Neuronal stem cell (in vitro differentiated cells): ENCODE measurements around the gene PDIA5.
"Not testable (repeated sequence)": the region's sequence is repeated elsewhere in the genome, so short reads cannot be mapped to it uniquely, and the experiment has no call there.

Experiments
- DNase-seq: peaks from one replicate; pipeline ENCODE4 v3.0.0-alpha.2; 2013; ENCODE audit warnings: low spot score
- H2AFZ ChIP-seq: one replicate; pipeline ENCODE4 v1.6.1; 2013; ENCODE audit warnings: mild to moderate bottlenecking, low read length, inconsistent platforms
- H2AK5ac ChIP-seq: 2 replicates; pipeline ENCODE4 v1.6.1; 2013; ENCODE audit warnings: low read depth, mild to moderate bottlenecking, inconsistent platforms, low read length, moderate library complexity, mixed read lengths
- H2BK120ac ChIP-seq: 2 replicates; pipeline ENCODE4 v1.6.1; 2013; ENCODE audit warnings: low read depth, mild to moderate bottlenecking, inconsistent platforms, low read length, moderate library complexity, mixed read lengths
- H2BK12ac ChIP-seq: one replicate; pipeline ENCODE4 v1.6.1; 2013; ENCODE audit warnings: low read length, inconsistent platforms
- H2BK15ac ChIP-seq: 2 replicates; pipeline ENCODE4 v1.6.1; 2013; ENCODE audit warnings: mild to moderate bottlenecking, low read length, inconsistent platforms, mixed read lengths
- H2BK5ac ChIP-seq: one replicate; pipeline ENCODE4 v1.6.1; 2013; ENCODE audit warnings: inconsistent platforms, mild to moderate bottlenecking, low read length, moderate library complexity
- H3K14ac ChIP-seq: one replicate; pipeline ENCODE4 v1.6.1; 2013; ENCODE audit warnings: low read length, inconsistent platforms
- H3K18ac ChIP-seq: 2 replicates; pipeline ENCODE4 v1.6.1; 2013; ENCODE audit warnings: low read length, inconsistent platforms
- H3K23ac ChIP-seq: 2 replicates; pipeline ENCODE4 v1.6.1; 2013; ENCODE audit warnings: low read depth, mild to moderate bottlenecking, mixed read lengths, low read length, inconsistent platforms; ENCODE audit not compliant: poor library complexity
- H3K27ac ChIP-seq: replicated peaks from 3 replicates; pipeline ENCODE4 v1.5.1; 2013; ENCODE audit warnings: low read length, inconsistent platforms
- H3K27me3 ChIP-seq, 3 experiments: 2 replicates each; pipeline ENCODE4 v1.6.1; 2013; ENCODE audit warnings: low read length in 3 of 3, mild to moderate bottlenecking in 2 of 3, inconsistent platforms in 1 of 3, low read depth in 1 of 3, mixed read lengths in 1 of 3, moderate library complexity in 1 of 3; ENCODE audit not compliant: control insufficient read depth in 3 of 3, insufficient read depth in 3 of 3
- H3K36me3 ChIP-seq, 2 donors: replicated peaks in 1 of 2; 2 replicates each; pipeline ENCODE4 v1.6.1; 2013; ENCODE audit warnings: low read length in 2 of 2; ENCODE audit not compliant: control insufficient read depth in 2 of 2, insufficient read depth in 2 of 2
- H3K4ac ChIP-seq: 2 replicates; pipeline ENCODE4 v1.6.1; 2013; ENCODE audit warnings: inconsistent platforms, mild to moderate bottlenecking, low read length, moderate library complexity
- H3K4me1 ChIP-seq, 2 donors: 1 replicate in 1 of 2; 2 replicates in 1 of 2; pipeline ENCODE4 v1.6.1; 2013; ENCODE audit warnings: low read length in 2 of 2, low read depth in 1 of 2; ENCODE audit not compliant: control insufficient read depth in 2 of 2, insufficient read depth in 1 of 2
- H3K4me2 ChIP-seq: one replicate; pipeline ENCODE4 v1.6.1; 2013; ENCODE audit warnings: mild to moderate bottlenecking, low read length, inconsistent platforms; ENCODE audit not compliant: insufficient read depth, poor library complexity, severe bottlenecking
- H3K4me3 ChIP-seq, 2 donors: 2 replicates each; pipeline ENCODE4 v1.5.1; 2013; ENCODE audit warnings: low read length in 2 of 2, mild to moderate bottlenecking in 2 of 2, inconsistent platforms in 1 of 2, moderate library complexity in 1 of 2
- H3K79me1 ChIP-seq: one replicate; pipeline ENCODE4 v1.6.1; 2013; ENCODE audit warnings: low read depth, mild to moderate bottlenecking, inconsistent platforms, low read length, moderate library complexity
- H3K9ac ChIP-seq: one replicate; pipeline ENCODE4 v1.6.1; 2013; ENCODE audit warnings: mild to moderate bottlenecking, low read depth, low read length, inconsistent platforms; ENCODE audit not compliant: poor library complexity
- H3K9me3 ChIP-seq, 2 donors: replicated peaks in 1 of 2; 2 replicates each; pipeline versions ENCODE3 to v1.6.1; 2013; ENCODE audit warnings: low read length in 2 of 2, mild to moderate bottlenecking in 2 of 2, inconsistent platforms in 1 of 2, low read depth in 1 of 2, mixed read lengths in 1 of 2, moderate library complexity in 1 of 2; ENCODE audit not compliant: control insufficient read depth in 2 of 2, insufficient read depth in 1 of 2
- H4K8ac ChIP-seq: one replicate; pipeline ENCODE4 v1.6.1; 2013; ENCODE audit warnings: low read depth, mild to moderate bottlenecking, inconsistent platforms, low read length, moderate library complexity
- H4K91ac ChIP-seq: one replicate; pipeline ENCODE4 v1.6.1; 2013; ENCODE audit warnings: low read length, low read depth, mild to moderate bottlenecking, inconsistent platforms; ENCODE audit not compliant: poor library complexity
- WGBS, 2 donors: extraction: QIAGEN DNeasy Blood & Tissue Kit; methylation state at CpG; one replicate each; pipeline ENCODE4 v1.1.7; 2013; ENCODE audit warnings: missing lambda C conversion rate in 2 of 2, mixed read lengths in 1 of 2; ENCODE audit not compliant: insufficient read length in 2 of 2, insufficient replicate concordance in 1 of 2; ENCODE audit errors: extremely low coverage in 2 of 2; 5-methylcytosine and 5-hydroxymethylcytosine counted together

Gene PDIA5

GRCh38 chr3:123151251-123151705 is 84.5 kb downstream of the PDIA5 start:
- peaks cover 31 to 34% of the 10 kb centered on the region in 2 donors for H3K4me1 ChIP-seq
- H3K9me3 ChIP-seq: no peaks in the 10 kb centered on the region
- no peak overlapping the region for H2BK120ac ChIP-seq
- H2AFZ ChIP-seq: no peak overlapping the region
- H3K18ac ChIP-seq: peak overlapping the region; percentile 81
- H4K8ac ChIP-seq: no peak overlapping the region
- peak overlapping the region; percentile 93 for H2BK12ac ChIP-seq
- DNase-seq: no peak
- H3K27me3 ChIP-seq: no peaks in the 10 kb centered on the region
- H2BK15ac ChIP-seq: peak overlapping the region; percentile 86
- H3K9ac ChIP-seq: no peak overlapping the region
- no peak overlapping the region for H4K91ac ChIP-seq
- no peaks in the 10 kb centered on the region for H3K79me1 ChIP-seq
- no peak overlapping the region for H2BK5ac ChIP-seq
- no peak overlapping the region for H3K14ac ChIP-seq
- peak overlapping the region; percentile 69 for H2AK5ac ChIP-seq
- H3K4me3 ChIP-seq: no peak overlapping the region
- H3K27ac ChIP-seq: no peak overlapping the region
- H3K4me2 ChIP-seq: no peak overlapping the region
- no CpG with 5 or more reads among the region's 7 CpGs for WGBS, 2 donors
- H3K23ac ChIP-seq: no peak overlapping the region
- H3K4ac ChIP-seq: no peak overlapping the region
- peaks cover 0 to 70% of the 10 kb centered on the region in 2 donors for H3K36me3 ChIP-seq

- H3K14ac ChIP-seq, H4K91ac ChIP-seq, H2AFZ ChIP-seq, H2BK5ac ChIP-seq, H3K4me2 ChIP-seq, H3K27me3 ChIP-seq, H3K27ac ChIP-seq, H3K23ac ChIP-seq, DNase-seq, H3K79me1 ChIP-seq, H3K4ac ChIP-seq, H2BK120ac ChIP-seq, H2AK5ac ChIP-seq, H4K8ac ChIP-seq, H3K4me3 ChIP-seq, H3K9me3 ChIP-seq: not testable (repeated sequence)
- H2BK15ac ChIP-seq: peak overlapping the region; percentile 86
- peaks cover 31 to 34% of the 10 kb centered on the region in 2 donors for H3K4me1 ChIP-seq
- WGBS, 2 donors: no CpG with 5 or more reads among the region's 3 CpGs
- H3K9ac ChIP-seq: peak overlapping the region; percentile 50
- peaks cover 0 to 71% of the 10 kb centered on the region in 2 donors for H3K36me3 ChIP-seq
- H2BK12ac ChIP-seq: peak overlapping the region; percentile 93
- H3K18ac ChIP-seq: peak overlapping the region; percentile 93
Measured at GRCh38 chr3:123151853-123152420, 85.1 kb downstream of the PDIA5 start.

GRCh38 chr3:123152687-123153086 is 85.9 kb downstream of the PDIA5 start:
- no peak for DNase-seq
- Histone ChIP-seq H2AFZ (no peak overlapping the region), H3K9ac (no peak overlapping the region), H3K4me2 (peak overlapping the region; percentile 36), H3K27me3 (no peaks in the 10 kb centered on the region), H2BK12ac (no peak overlapping the region), H3K23ac (no peak overlapping the region), H2BK5ac (no peak overlapping the region), H2BK15ac (no peak overlapping the region), H3K9me3 (no peaks in the 10 kb centered on the region), H3K79me1 (no peaks in the 10 kb centered on the region), H4K91ac (no peak overlapping the region), H4K8ac (no peak overlapping the region), H3K27ac (no peak overlapping the region), H3K4me3 (no peak overlapping the region), H2BK120ac (no peak overlapping the region), H3K14ac (no peak overlapping the region), H2AK5ac (no peak overlapping the region), H3K18ac (no peak overlapping the region), H3K4ac (no peak overlapping the region), H3K4me1 (peaks cover 31 to 34% of the 10 kb centered on the region in 2 donors), H3K36me3 (peaks cover 0 to 71% of the 10 kb centered on the region in 2 donors)
- no CpG with 5 or more reads among the region's 3 CpGs for WGBS, 2 donors

GRCh38 chr3:123153125-123154019 is 86.5 kb downstream of the PDIA5 start:
- no peaks in the 10 kb centered on the region for H3K27me3 ChIP-seq
- H2AK5ac ChIP-seq: peak overlapping the region; percentile 98
- no peak overlapping the region for H2BK120ac ChIP-seq
- peaks cover 0 to 71% of the 10 kb centered on the region in 2 donors for H3K36me3 ChIP-seq
- H3K14ac ChIP-seq: no peak overlapping the region
- H4K8ac ChIP-seq: no peak overlapping the region
- H3K18ac ChIP-seq: peak overlapping the region; percentile 54
- H3K4me2 ChIP-seq: no peak overlapping the region
- peak overlapping the region; percentile 5 for H2BK15ac ChIP-seq
- no peak overlapping the region for H2AFZ ChIP-seq
- no peak overlapping the region for H3K4ac ChIP-seq
- no peak for DNase-seq
- H3K27ac ChIP-seq: no peak overlapping the region
- no peaks in the 10 kb centered on the region for H3K79me1 ChIP-seq
- H3K4me3 ChIP-seq: no peak overlapping the region
- peaks cover 31 to 34% of the 10 kb centered on the region in 2 donors for H3K4me1 ChIP-seq
- H2BK12ac ChIP-seq: no peak overlapping the region
- no peak overlapping the region for H4K91ac ChIP-seq
- H2BK5ac ChIP-seq: peak overlapping the region; percentile 8
- no CpG with 5 or more reads among the region's 6 CpGs for WGBS, 2 donors
- no peak overlapping the region for H3K9ac ChIP-seq
- no peak overlapping the region for H3K23ac ChIP-seq
- H3K9me3 ChIP-seq: no peaks in the 10 kb centered on the region
